Measurements from ENCODE around the gene MRAS. TPM values are rescaled to one million over a fixed set of nuclear protein-coding genes. Genes with fewer than 3 reads are reported as not detected.

The MRAS gene
- total and polyA plus RNA-seq, 2 of the 8 experiments (the other 6 are each of a cell fraction or from before 2014, with no cell fraction given), result 10.6 to 16.2 TPM

DNA sequence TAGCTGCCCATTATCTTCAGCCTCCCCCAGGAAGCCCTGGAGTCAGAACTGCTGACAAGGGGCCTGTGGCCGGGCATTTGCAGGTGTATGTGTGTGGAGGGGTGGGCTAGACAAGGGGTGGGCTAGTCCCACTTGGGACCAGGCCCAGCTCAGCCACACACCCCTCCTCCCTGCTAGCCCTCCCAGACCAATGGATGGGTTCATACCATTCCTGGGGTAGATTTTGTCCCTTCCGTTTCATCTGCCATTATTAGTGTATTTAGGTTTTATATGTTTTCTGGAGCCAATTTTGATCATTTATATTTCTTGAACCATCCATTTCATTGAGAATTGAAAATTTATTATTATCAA lies 42.2 kb downstream of the MRAS start (continued):
- TF ChIP-seq SUZ12 (IDR thresholded peaks at IDR 0.05; ENCODE audit: low read length) (no peak), SIX5 (IDR thresholded peaks at IDR 0.05; ENCODE audit: low read depth, low read length) (no peak), HDAC2 (IDR thresholded peaks at IDR 0.05; ENCODE audit: borderline replicate concordance in 1 of 2, low read depth in 2 of 2, low read length in 2 of 2) (no peak), EZH2 (IDR thresholded peaks at IDR 0.05; ENCODE audit: low read depth, low read length, severe bottlenecking) (no peak), TAF1 (IDR thresholded peaks at IDR 0.05; ENCODE audit: low read depth, low read length) (no peak), HDAC6 (IDR thresholded peaks at IDR 0.05; ENCODE audit: low read depth, low read length) (no peak), MAFK (IDR thresholded peaks at IDR 0.05; ENCODE audit: low read depth, low read length) (no peak), BRCA1 (IDR thresholded peaks at IDR 0.05; ENCODE audit: low read depth, low read length) (no peak)
